ENCODE results near the gene NPVF. TPM values are rescaled to one million over a fixed set of nuclear protein-coding genes. Genes with fewer than 3 reads are reported as not detected.

The NPVF gene
- total RNA-seq, 1 donor from 2014 or later, result not detected

DNA sequence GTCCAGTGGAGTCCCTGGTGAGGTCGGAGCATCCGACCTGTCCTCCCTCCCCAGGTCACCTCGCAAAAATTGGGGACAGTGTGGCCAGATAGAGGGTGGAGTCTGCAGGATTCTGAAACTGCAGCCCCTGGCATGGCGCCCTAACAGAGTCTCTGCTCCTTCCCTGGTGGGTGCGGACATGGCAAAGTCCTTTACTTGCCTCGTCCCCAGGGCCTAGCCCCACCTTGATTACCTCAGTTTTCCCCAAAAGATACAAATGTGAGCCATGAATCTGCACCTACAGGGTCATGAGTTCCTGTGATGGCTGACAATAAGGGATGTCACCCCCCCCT lies 47.7 kb downstream of the NPVF start:
- intact Hi-C loops (cut with DNase I), result no loop called here
- no peak for DNase-seq (ENCODE audit: low spot score)

DNA sequence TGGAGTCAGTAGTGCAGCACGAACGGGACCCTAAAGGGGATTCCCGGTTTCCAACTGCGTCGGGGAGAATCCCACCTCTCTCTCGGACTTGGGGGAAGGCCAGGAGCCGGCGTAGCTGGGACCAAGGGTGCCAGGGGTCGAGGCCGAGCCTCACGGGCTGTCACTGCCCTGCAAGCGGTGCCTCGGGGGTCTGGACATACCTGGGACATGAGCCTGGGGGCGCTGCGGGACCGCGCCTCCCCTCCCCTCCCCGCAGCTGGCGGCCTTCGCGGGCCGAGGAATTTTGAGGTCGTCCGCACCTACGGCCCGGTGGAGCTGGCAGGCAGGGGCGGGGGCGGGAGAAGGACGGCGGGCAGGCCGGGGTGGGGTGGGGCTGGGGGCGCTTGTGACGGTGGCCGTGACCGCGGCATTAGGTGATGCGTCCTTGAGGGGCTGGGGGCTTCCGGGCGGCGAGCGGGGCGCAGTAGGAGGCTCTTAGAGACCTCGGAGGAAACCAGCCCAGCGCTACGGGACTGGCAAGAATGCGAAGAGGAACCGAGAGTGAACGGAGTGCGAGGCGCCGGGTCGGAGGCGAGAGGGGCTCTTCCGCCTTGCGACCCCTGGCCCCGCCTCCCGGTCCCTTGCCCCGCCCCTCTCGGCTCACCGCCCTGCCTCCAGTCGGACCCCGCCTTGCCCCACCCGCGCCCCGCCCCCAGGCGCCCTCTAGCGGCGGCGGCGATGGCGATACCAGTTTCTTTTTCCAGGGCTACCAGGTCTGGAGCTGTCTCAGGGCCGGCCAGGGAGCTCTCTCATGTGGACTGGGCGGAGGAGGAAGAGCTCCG lies 48.3 kb downstream of the NPVF start:
- intact Hi-C loops (cut with DNase I), result no loop called here
- peak; percentile 96 for DNase-seq (ENCODE audit: low spot score)

DNA sequence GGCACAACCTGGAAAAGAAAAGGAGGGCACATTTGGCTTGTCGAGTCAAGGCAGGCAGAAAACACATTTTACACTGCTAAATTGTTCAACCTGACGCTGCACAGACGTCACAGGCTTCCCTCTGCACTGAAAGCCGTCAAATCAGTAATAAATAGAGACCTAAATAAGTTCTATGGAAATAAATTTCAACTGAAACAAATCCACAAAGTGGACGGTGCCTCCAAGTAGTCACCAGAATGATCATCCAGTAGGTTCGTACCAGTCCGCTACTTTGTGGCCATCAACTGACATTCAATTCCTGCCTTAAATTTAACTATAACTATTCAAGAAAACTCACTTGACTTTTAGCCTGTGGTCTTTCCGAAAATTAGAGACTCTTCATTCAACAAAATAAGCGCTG lies 49.0 kb downstream of the NPVF start:
- intact Hi-C loops (cut with DNase I), result no loop called here
- no peak for DNase-seq (ENCODE audit: low spot score)

Other genes starting within 250 kb of the NPVF start
- gene OSBPL3, start 248.3 kb downstream of the NPVF start, total RNA-seq, result 2.4 TPM
- gene CYCS, start 103.2 kb downstream of the NPVF start, total RNA-seq, result 494 TPM

Measured in cardiac septum (tissue), 1 donor.